HG03565 (cell line): ENCODE measurements around the gene HPRT1.
"Not testable (repeated sequence)": the region's sequence is repeated elsewhere in the genome, so short reads cannot be mapped to it uniquely, and the experiment has no call there.

ENCODE experiments used
- ATAC-seq: cut with Tn5 transposase; IDR thresholded peaks from one replicate; pipeline ENCODE4 v1.9.1; 2021; ENCODE audit warnings: mild to moderate bottlenecking, moderate library complexity; ENCODE audit not compliant: unreplicated experiment

The HPRT1 gene

GRCh38 chrX:134460005-134460861, at the start of gene HPRT1:
TSS of gene HPRT1 (plus strand) at chrX:134460165. CDS start at chrX:134460312, 147 bp downstream.
- ATAC-seq = peak; percentile 90

GRCh38 chrX:134416087-134416486, 43.9 kb upstream of the HPRT1 start:
- no peak for ATAC-seq

- ATAC-seq = no peak
Observed at GRCh38 chrX:134418317-134419113, 41.5 kb upstream of the HPRT1 start.

- ATAC-seq = no peak
Observed at GRCh38 chrX:134419784-134420183, 40.2 kb upstream of the HPRT1 start.

- ATAC-seq = no peak
Observed at GRCh38 chrX:134423606-134424005, 36.4 kb upstream of the HPRT1 start.

GRCh38 chrX:134426281-134426680, 33.7 kb upstream of the HPRT1 start:
- ATAC-seq = no peak

GRCh38 chrX:134431894-134432293, 28.1 kb upstream of the HPRT1 start:
- no peak for ATAC-seq

- ATAC-seq = no peak
Observed at GRCh38 chrX:134435894-134436293, 24.1 kb upstream of the HPRT1 start.

GRCh38 chrX:134443020-134443419, 16.9 kb upstream of the HPRT1 start:
- ATAC-seq = no peak

- ATAC-seq = no peak
Observed at GRCh38 chrX:134443461-134443860, 16.5 kb upstream of the HPRT1 start.

- no peak for ATAC-seq
Observed at GRCh38 chrX:134444681-134445080, 15.3 kb upstream of the HPRT1 start.

GRCh38 chrX:134452596-134452995, 7.4 kb upstream of the HPRT1 start:
- ATAC-seq = no peak

- no peak for ATAC-seq
Observed at GRCh38 chrX:134453631-134454030, 6.3 kb upstream of the HPRT1 start.

- no peak for ATAC-seq
Observed at GRCh38 chrX:134454506-134454905, 5.5 kb upstream of the HPRT1 start.

- ATAC-seq = no peak
Observed at GRCh38 chrX:134457708-134458107, 2.3 kb upstream of the HPRT1 start.

- no peak for ATAC-seq
Observed at GRCh38 chrX:134459683-134460004, 321 bp upstream of the HPRT1 start.

- no peak for ATAC-seq
Observed at GRCh38 chrX:134460862-134461220, 876 bp downstream of the HPRT1 start.

GRCh38 chrX:134461437-134461836, 1.5 kb downstream of the HPRT1 start:
- ATAC-seq = no peak

GRCh38 chrX:134462927-134463326, 3.0 kb downstream of the HPRT1 start:
- no peak for ATAC-seq

- ATAC-seq = not testable (repeated sequence)
Observed at GRCh38 chrX:134464453-134464852, 4.5 kb downstream of the HPRT1 start.

- no peak for ATAC-seq
Observed at GRCh38 chrX:134469486-134469885, 9.5 kb downstream of the HPRT1 start.

- ATAC-seq = no peak
Observed at GRCh38 chrX:134470013-134470412, 10.0 kb downstream of the HPRT1 start.
